NCI-H1694 treated with DMSO at 0.1 percent for 48 hours (cell line): Measurements from ENCODE around the gene HERC4.

ENCODE experiments used
- DNase-seq: peaks from one replicate; lab custom pipeline; 2025; lab: John Stamatoyannopoulos, UW

The HERC4 gene

GRCh38 chr10:67965456-67965855 lies 109.6 kb downstream of the HERC4 start:
- DNase-seq: no peak

GRCh38 chr10:67959839-67960476 lies 115.1 kb downstream of the HERC4 start:
- DNase-seq: no peak

GRCh38 chr10:67955614-67956013 lies 119.5 kb downstream of the HERC4 start:
- DNase-seq: no peak

- DNase-seq: no peak
These were observed 131.2 kb downstream of the HERC4 start for GRCh38 chr10:67943917-67944316.

GRCh38 chr10:67936416-67936815 lies 138.7 kb downstream of the HERC4 start:
- DNase-seq: no peak

- DNase-seq: no peak
These were observed 139.9 kb downstream of the HERC4 start for GRCh38 chr10:67935223-67935622.

GRCh38 chr10:67934336-67934735 lies 140.7 kb downstream of the HERC4 start:
- DNase-seq: no peak

- no peak for DNase-seq
These were observed 141.9 kb downstream of the HERC4 start for GRCh38 chr10:67933199-67933598.

GRCh38 chr10:67926951-67927350 lies 148.1 kb downstream of the HERC4 start:
- no peak for DNase-seq

- DNase-seq: no peak
These were observed 149.6 kb downstream of the HERC4 start for GRCh38 chr10:67925449-67926005.

GRCh38 chr10:67924136-67924535 lies 150.9 kb downstream of the HERC4 start:
- no peak for DNase-seq

- no peak for DNase-seq
These were observed 151.5 kb downstream of the HERC4 start for GRCh38 chr10:67923551-67923950.

- DNase-seq: no peak
These were observed 154.0 kb downstream of the HERC4 start for GRCh38 chr10:67921065-67921464.

GRCh38 chr10:67917679-67918078 lies 157.4 kb downstream of the HERC4 start:
- no peak for DNase-seq

GRCh38 chr10:67917169-67917568 lies 157.9 kb downstream of the HERC4 start:
- no peak for DNase-seq

- DNase-seq: no peak
These were observed 160.2 kb downstream of the HERC4 start for GRCh38 chr10:67914777-67915340.

- DNase-seq: no peak
These were observed 162.6 kb downstream of the HERC4 start for GRCh38 chr10:67912331-67912946.

- DNase-seq: no peak
These were observed 171.5 kb downstream of the HERC4 start for GRCh38 chr10:67903581-67903980.

GRCh38 chr10:67893637-67894036 lies 181.4 kb downstream of the HERC4 start:
- DNase-seq: no peak

GRCh38 chr10:67884842-67885670 lies 190.0 kb downstream of the HERC4 start:
- DNase-seq: peak; percentile 30

GRCh38 chr10:67884313-67884841 lies 190.7 kb downstream of the HERC4 start, which contains the start of gene SIRT1:
Gene SIRT1 (plus strand): TSS chr10:67884656. CDS start chr10:67884722, 66 bp downstream.
- peak; percentile 80 for DNase-seq

- no peak for DNase-seq
These were observed 191.3 kb downstream of the HERC4 start for GRCh38 chr10:67883710-67884312.
